Left lobe of liver (tissue), 2 donors: Measurements from ENCODE around the gene PIK3CD. TPM values are rescaled to one million over a fixed set of nuclear protein-coding genes. Genes with fewer than 3 reads are reported as not detected.
"Not testable (repeated sequence)": the region's sequence is repeated elsewhere in the genome, so short reads cannot be mapped to it uniquely, and the experiment has no call there.

Experiments
- ATAC-seq: fragments of 200-7000 bp; cut with Tn5 transposase; one replicate; pipeline ENCODE4 v1.9.1; 2020; ENCODE audit warnings: mild to moderate bottlenecking, moderate library complexity
- DNase-seq: peaks from one replicate; pipeline ENCODE4 v3.0.0-alpha.2; 2020; ENCODE audit warnings: low spot score
- total RNA-seq: library from RNA; stranded (reverse); gene quantifications from one replicate; pipeline ENCODE4 v1.2.1, GENCODE V29; 2021
- donor health status: DM: no; HTN: no; CAD: no; lungs with moderate emphysema.
- donor health status: DM: no; HTN: yes; CAD: no.

PIK3CD gene
- total RNA-seq, 1 donor from 2014 or later: 2.6 TPM

DNA sequence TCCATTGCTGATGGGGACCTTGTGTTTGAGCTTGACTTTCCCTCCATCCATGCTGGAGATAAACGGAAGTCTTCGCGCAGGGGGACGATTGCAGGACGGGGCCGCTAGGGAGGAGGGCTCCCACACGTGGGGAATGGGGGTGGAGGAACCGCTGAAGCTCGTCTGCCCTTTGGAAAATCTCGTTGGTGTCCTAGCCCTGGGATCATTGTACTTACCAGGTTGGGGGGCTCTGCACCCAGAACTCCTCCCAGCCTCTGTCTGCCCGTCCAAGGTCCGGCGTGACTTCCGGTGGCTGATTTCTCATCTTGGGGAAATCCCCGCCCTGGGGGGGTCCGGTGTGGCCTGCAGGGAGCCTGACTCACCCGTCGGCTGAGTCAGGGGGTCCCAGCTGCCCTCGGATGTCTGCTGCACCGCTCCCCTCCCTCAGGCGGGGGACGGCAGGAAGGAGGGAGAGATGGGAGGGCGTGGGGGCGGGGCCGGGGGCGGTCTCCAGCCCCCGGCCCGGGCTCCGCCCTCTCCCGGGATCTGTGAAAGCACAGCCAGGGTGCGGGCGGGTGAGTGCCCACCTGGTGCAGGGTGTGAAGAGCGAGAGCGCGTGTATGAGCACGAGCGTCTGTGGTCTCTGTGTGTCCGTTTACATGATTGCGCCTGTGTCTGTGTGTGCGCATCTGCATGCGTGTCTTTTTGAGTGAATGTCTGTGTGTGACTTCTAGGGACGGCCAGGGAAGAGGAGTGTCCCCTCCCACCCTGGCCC lies 35.8 kb downstream of the PIK3CD start:
- ATAC-seq: no peak
- peak; percentile 48 for DNase-seq

DNA sequence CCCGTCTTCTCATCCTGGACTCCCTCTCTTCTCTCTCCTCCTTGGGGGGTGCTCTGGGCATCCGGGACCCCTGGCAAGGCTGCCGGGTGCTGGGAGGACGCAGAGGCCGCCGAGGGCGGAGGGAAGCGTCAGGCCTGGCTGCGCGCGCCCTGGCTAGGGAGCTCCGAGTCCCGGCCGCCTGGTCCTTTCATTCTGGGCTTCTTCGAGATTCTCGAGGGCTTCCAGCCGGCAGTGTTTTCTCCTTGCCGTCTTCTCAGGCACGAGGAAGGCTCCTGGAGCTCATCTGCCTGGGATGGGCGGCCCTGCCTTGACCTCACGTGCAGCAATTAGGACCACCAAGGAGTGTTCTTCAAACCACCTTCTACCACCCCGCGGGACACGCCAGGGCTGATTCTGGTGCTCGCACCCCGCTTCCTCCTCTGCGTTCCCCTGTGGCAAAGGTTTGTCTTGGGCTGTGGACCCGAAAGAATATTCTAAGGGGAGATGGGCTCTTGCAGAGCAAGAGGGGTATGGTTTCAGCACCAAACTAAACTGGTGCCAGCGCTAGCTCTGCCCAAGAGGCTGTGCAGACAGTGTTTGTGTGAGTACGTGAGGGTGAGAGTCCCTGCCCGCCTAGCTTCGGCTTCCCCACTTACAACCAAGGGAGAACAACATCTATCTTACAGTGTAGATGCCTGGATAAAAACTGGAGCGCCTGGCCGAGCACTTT lies 36.5 kb downstream of the PIK3CD start:
- ATAC-seq: no peak

DNA sequence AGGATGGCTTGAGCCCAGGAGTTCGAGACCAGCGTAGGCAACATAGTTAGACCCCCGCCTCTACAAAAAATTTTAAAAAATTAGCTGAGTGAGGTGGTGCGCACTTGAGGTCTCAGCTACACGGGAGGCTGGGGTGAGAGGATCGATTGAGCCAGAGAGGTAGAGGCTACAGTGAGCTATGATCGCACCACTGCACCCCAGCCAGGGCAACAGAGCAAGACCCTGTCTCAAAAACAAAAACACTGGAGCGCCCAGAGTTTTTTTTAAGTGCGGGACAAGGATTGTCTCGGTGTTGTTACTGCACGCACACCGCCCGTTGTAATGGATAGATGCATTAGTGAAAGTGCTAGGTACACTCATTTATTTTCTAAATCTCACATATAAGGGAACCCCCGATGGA lies 37.1 kb downstream of the PIK3CD start:
- ATAC-seq (no peak), DNase-seq (no peak)

More for the DNA sequence above, 36.5 kb downstream of the PIK3CD start:
- no peak for DNase-seq

DNA sequence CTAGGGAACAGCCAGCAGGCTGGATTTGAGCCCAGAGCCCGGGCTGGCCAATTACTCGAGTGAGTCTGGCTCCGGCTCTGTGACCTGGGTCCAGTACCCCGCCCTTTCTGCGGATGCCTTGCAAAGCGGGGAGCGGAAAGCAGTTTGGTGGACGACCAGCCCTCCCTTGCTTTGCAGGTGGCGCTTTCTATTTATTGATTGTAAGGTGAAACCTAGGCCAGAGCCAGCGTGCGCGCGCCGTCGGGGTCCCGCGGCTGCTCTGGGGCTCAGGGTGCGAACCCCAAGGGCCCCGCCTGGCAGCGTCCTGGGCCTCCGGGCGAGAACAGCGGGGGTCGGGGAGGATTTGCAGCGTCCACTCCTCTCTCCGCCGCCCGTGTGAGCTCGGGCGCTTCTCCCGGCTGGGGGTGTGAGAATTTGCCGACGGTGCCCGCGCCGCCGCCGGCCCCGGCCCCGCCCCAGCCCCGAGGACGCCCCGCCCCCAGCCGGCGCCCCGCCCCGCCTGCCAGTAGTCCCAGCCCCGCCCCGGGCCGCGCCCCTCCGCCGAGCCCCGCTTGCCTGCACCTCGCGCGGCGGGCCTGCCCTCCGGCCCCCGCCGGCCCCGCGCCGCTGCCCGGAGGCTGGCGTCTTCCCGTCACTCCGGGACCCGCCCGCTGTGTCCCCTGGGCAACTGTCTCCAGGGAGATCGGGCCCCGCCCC lies 37.6 kb downstream of the PIK3CD start:
- DNase-seq (peak; percentile 84), ATAC-seq (peak; percentile 94)

DNA sequence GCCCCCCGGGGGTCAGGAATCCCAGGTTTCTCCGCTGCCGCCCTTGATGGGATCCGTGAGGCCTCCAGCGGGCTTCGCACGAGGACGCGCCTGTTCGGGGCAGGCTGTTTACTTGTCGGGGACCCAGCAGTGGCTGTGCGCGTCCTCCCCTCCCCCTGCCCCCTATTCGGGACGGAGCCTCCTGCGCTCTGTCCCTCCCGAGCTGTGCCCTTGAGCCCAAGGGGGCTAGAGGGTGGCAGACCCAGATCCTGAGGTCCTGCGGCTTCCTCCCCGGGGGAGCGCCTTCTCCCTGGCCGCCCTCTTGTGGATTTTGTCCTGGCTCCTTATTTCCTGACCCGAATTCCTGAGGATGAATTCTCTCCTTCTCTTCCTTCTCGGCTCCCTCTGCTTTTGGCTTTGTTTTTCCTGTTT lies 38.4 kb downstream of the PIK3CD start:
- ATAC-seq (no peak), DNase-seq (no peak)

DNA sequence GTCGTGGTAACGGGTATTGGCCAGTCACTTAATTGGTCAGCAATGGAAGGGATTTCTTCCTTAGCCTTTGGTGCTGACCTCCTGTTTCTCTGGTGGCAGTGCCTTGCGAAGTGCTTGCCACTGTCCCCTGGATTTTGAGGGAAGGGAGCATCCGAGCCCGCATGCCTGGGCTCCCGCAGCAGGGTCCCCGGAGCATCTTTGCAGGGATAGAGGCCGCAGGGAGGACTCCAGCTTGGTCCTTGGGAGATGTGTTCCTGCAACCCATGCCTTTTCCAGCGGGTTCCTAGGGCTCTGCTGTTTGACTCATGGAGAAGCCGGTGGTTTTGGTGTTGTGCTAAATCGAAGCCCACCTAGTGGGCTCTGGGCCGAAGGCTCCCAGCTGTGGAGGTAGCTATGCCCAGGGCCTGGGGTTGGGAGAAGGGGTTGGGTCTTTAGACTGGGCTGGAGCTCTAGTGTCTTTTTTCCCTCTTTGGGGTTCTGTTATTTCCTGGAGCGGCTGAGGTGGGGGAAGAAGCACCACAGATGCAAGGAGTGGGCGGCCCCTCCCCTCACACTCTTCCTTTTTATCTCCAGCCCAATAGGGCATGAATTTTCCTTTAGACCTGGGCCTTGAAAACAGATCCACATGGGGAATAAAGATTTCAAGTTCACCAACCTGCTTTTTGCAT lies 39.0 kb downstream of the PIK3CD start:
- DNase-seq (no peak), ATAC-seq (no peak)

DNA sequence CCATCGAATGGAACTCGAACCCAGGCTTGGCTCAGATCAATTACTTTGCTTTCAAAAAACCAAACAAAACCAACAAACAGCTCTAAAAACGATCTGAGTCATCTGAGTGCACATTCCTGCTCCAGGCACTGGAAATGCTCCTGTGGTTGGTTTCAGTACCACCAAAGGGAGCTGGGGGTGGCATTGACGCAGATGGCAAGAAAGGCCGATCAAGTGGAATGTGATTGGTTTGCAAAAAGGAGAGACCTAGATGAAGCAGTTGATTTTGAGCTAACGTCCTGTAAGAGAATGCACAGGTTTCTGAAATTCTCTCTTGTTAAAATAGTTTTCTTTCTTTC lies 39.5 kb downstream of the PIK3CD start:
- DNase-seq (no peak), ATAC-seq (no peak)

DNA sequence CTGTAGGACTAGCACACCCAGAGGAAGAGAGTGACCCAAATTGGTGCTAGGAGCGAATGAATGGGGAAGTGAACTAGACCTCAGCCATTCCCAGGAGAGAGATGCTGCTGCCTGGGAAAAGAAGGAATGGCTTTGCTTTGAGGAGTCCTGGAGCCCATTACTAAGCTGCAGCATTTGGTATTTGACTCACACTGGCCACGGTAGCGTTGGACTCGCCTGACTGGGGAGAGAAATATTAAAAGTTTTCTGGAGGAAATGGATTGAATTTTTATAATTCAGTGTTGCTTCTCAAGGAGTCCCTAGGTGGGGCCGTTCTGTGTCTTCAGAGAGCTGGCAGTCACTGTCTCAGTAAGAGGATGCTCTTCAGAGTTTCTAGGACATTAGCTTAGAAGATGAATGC lies 40.2 kb downstream of the PIK3CD start:
- no peak for DNase-seq
- ATAC-seq: no peak

DNA sequence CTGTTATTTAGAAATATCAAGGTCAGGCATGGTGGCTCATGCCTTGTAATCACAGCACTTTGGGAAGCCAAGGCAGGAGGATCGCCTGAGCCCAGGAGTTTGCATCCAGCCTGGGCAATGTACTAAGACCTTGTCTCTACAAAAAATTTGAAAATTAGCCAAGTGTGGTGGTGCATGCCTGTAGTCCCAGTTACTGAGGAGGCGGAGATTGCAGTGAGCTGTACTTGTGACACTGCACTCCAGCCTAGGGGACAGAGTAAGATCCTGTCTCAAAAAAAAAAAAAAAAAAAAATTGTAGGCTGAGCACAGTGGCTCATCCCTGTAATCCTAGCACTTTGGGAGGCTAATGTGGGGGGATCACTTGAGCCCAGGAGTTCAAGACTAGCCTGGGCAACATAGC lies 45.3 kb downstream of the PIK3CD start:
- ATAC-seq (no peak), DNase-seq (no peak)

DNA sequence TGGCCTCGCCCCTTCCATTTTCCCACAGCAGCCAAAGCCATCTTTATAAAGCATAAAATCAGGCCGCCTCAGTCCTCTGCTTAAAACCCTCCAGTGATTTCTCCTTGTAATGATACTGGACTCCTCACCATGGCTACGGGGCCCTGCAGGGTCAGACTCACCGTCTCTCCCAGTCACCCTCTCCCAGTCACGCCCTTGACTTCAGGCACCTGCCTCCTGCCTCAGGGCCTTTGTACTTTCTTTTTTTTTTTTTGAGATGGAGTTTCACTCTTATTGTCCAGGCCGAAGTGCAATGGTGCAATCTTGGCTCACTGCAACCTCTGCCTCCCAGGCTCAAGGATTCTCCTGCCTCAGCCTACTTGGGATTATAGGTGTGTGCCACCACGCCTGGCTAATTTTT lies 47.8 kb downstream of the PIK3CD start:
- no peak for DNase-seq
- no peak for ATAC-seq

DNA sequence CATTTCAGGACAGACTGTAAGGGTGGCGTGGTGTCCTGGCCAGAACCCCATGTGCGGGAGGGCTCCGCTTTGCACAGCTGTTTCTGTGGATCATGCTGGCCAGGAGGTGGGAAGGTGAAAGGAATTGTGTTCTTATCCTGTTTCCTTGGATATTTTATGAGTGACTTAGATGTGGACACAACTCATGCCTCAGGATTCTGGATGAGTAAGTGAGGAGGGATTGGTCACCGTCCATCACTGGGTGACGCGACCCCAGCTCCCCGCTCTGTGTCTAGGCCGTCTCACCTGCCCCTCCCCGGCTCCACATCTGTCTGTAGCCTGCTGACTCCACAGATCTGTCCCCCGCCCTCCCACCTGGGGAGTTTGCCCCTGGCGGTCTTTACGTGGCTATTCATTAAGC lies 48.8 kb downstream of the PIK3CD start:
- ATAC-seq: no peak

DNA sequence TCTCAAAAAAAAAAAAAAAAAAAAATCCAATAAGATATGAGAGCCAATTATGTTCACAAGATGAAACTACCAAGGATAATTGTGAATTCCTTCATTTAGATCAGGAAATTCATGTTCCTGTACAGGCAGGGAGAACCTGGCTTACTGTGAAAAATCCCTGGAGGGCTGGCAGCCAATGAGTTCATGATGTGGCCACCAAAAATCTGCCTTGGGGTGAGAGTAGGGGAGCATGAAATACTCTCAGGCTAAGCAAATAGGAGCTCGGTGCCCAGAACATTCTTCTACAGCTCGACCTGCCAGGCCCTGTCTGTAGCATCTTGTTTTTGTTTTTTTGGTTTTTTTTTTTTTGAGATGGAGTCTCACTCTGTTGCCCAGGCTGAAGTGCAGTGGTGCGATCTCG lies 50.1 kb downstream of the PIK3CD start:
- DNase-seq (no peak), ATAC-seq (no peak)

More for the DNA sequence above, 48.8 kb downstream of the PIK3CD start:
- DNase-seq: no peak

DNA sequence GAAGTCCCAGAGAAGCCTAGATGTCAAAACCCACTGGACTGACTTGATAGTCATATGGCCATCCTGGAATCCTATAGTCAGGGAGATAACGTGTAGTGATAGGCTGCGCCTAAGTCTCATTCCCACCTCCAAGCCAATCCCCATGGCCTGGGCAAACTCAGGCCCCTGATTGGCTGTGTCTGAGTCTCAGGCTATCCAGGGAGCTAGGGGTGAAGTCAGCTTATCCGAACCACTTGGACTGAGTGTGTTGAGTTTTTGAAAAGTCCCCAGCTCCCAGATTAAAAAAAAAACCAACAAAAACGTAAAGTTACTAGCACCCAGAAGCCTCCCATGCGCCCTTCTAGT lies 51.6 kb downstream of the PIK3CD start:
- ATAC-seq: no peak
- no peak for DNase-seq

DNA sequence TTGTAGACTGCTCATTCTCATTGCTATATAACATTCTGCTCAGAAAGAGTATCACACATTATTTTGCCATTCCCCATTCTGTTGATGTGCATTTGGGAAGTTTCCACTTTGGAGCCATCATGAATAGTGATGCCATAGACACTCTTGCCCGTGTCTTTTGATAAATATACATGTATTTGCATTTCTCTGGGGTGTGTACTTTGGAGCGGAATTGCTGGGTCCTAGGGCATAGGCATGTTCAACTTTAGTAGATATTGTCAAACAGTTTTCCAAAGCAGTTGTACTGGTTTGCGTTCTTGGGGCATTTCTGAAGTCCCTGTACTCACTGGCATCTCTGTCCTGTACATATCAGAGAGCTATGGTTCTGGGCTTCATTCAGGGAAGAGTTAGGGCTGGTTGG lies 52.1 kb downstream of the PIK3CD start:
- DNase-seq (no peak), ATAC-seq (no peak)

DNA sequence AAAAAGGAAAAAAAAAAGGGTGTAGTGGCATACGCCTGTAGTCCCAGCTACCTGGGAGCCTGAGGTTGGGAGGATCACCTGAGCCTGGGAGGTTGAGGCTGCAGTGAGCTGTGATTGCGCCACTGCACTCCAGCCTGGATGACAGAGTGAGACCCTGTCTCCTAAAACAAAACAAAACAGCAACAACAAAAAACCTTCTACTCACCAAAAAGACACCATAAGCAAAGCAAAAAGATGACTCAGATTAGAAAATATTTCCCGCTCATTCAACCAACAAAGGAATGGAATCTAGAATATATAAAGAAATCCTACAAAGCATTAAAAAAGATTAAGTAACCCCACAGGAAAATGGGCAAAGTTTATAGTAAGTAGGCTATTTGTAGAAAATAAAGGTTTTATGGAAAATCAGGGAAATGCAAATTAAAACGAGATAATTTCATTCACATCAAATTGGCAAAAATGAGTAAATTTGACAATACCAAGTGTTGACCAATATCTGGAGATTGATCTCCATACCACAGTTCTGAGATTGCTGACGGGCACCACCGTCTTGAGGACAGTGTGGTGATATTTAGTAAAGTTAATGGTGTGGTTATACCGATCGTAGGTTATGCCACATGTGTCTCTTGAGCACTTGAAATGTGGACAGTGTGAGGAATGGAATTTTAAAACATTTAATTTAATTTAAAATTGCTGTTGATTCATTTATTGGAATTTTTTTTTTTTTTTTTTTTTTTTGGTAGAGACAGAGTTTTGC lies 54.0 kb downstream of the PIK3CD start:
- ATAC-seq: no peak
- no peak for DNase-seq

DNA sequence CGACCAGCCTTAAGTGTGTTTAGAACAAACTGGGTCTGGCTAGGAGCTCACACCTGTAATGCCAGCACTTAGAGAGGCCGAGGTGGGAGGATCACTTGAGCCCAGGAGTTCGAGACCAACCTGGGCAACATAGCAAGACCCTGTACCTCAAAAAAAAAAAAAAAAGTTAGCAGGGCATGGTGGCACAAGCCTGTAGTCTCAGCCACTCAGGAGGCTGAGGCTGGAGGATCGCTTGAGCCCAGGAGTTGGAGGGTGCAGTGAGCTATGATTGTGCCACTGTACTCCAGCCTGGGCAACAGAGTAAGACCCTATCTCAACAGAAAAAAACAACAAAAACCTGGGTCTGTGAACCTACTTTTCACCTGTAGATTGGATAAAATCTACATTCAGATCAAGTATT lies 54.6 kb downstream of the PIK3CD start:
- DNase-seq: no peak
- no peak for ATAC-seq

DNA sequence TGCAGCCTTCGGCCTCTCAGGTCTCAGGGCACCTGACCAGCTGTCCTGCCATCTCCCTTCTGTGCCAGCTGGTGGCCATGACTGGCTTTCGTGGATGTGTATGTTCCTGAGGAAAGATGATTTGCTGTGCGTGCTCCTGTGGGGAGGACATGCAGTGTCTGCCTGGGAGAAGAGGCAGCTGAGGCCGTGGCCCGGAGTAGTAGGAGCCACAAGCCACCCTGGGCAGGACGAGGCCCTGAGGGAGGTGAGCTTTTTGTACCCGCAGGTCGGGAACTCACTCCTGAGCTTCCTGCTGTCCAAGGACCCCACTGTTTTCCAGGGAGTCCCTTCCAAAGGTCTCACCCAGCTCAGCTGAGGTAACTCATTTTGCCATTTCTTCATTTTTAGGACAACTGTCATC lies 58.5 kb downstream of the PIK3CD start:
- ATAC-seq (no peak), DNase-seq (no peak)

DNA sequence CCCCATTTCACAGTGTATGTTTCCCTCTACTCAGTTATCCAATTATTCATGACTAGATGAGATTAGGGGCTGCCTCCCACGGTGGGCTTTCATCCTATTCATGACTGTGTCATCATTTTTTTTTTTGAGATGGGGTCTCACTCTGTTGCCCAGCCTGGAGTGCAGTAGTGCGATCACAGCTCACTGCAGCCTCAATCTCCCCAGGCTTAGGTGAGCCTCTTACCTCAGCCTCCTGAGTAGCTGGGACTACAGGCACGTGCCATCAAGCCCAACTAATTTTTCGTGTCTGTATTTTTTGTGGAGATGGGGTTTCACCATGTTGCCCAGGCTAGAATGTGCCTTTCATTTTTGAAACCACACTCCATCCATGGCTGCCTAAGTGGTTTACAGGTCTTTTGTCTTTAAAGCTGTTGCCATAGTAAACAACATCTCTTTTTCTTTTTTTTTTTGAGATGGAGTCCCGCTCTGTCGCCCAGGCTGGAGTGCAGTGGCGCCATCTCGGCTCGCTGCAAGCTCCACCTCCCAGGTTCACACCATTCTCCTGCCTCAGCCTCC lies 60.0 kb downstream of the PIK3CD start:
- ATAC-seq (no peak), DNase-seq (no peak)

DNA sequence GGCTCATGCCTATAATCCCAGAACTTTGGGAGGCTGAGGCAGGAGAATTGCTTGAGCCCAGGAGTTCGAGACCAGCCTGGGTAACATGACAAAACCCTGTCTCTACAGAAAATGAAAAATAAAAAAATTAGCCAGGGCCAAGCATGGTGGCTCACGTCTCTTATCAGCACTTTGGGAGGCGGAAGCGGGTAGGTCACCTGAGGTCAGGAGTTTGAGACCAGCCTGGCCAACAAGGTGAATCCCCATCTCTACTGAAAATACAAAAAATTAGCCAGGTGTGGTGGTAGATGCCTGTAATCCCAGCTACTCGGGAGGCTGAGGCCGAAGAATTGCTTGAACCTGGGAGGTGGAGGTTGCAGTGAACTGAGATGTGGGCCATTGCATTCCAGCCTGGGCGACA lies 61.2 kb downstream of the PIK3CD start:
- not testable (repeated sequence) for DNase-seq, ATAC-seq

DNA sequence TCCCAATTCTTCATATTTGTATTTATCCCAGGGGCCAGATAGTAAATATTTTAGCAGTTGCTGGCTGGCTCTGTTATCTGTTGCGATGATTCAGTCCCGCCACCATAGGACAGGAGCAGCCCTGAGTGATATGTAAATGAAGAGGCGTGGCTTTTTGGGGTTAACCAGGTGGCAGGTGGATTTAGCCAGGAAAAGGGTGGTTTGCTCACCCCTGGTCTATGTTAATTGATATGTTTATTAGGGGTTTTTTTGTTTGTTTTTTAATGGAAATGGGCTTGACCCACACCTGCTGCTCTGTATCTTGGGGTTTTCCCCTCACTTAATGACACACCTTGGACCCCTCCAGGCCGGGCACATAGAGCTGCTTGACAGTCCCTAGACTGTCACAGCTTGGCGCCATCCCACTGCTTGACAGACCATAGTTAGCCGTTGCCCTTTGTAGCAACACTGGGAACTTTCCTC lies 62.8 kb downstream of the PIK3CD start:
- no peak for DNase-seq
- no peak for ATAC-seq
